Spleen (tissue), 11 donors: ENCODE data around the gene B4GALT3. TPM values are rescaled to one million over a fixed set of nuclear protein-coding genes. Genes with fewer than 3 reads are reported as not detected.

ENCODE experiments used
- DNase-seq: peaks from one replicate; pipeline ENCODE4 v3.0.0-alpha.2; 2020
- H3K27ac ChIP-seq, 8 donors: fragments of 200-600 bp; sonication (generic) in 7 of 8; 1 replicate in 4 of 8; 2 replicates in 4 of 8; pipeline versions ENCODE4 v1.5.0 to v1.8.0; 2016 to 2021; ENCODE audit warnings: inconsistent platforms in 4 of 8, mild to moderate bottlenecking in 4 of 8, moderate library complexity in 1 of 8
- H3K27me3 ChIP-seq, 7 donors: fragments of 200-600 bp; sonication (generic) in 6 of 7; replicated peaks in 1 of 7; 1 replicate in 4 of 7; 2 replicates in 3 of 7; pipeline versions ENCODE4 v1.5.0 to v1.8.0; 2016 to 2021; ENCODE audit warnings: inconsistent platforms in 3 of 7, mild to moderate bottlenecking in 1 of 7
- H3K36me3 ChIP-seq, 6 donors: fragments of 200-600 bp; sonication (generic) in 5 of 6; 1 replicate in 4 of 6; 2 replicates in 2 of 6; pipeline versions ENCODE4 v1.5.0 to v1.8.0; 2016 to 2021; ENCODE audit warnings: inconsistent platforms in 2 of 6
- H3K4me1 ChIP-seq, 6 donors: fragments of 200-600 bp; sonication (generic) in 5 of 6; 1 replicate in 3 of 6; 2 replicates in 3 of 6; pipeline versions ENCODE4 v1.5.0 to v1.8.0; 2016 to 2021; ENCODE audit warnings: inconsistent platforms in 3 of 6
- H3K4me3 ChIP-seq, 8 donors: fragments of 200-600 bp; sonication (generic) in 7 of 8; 1 replicate in 4 of 8; 2 replicates in 4 of 8; pipeline versions ENCODE4 v1.5.0 to v1.8.0; 2016 to 2021; ENCODE audit warnings: inconsistent platforms in 4 of 8, mild to moderate bottlenecking in 4 of 8, moderate library complexity in 2 of 8
- H3K9me3 ChIP-seq, 8 donors: fragments of 200-600 bp; sonication (generic) in 7 of 8; 1 replicate in 4 of 8; 2 replicates in 4 of 8; pipeline versions ENCODE4 v1.5.0 to v1.8.0; 2016 to 2021; ENCODE audit warnings: inconsistent platforms in 4 of 8
- CTCF ChIP-seq, 11 experiments: fragments of 200-600 bp in 7 of 11; fragments of 450-650 bp in 4 of 11; sonication (generic) in 4 of 11; IDR thresholded peaks in 8 of 11; conservative IDR thresholded peaks in 3 of 11; 1 replicate in 7 of 11; 2 replicates in 4 of 11; pipeline versions ENCODE4 v1.4.0 to v1.8.0; 2016 to 2021; ENCODE audit warnings: antibody characterized with exemption in 11 of 11, inconsistent platforms in 4 of 11, mild to moderate bottlenecking in 1 of 11
- POLR2A ChIP-seq, 3 donors: fragments of 450-650 bp; IDR thresholded peaks; one replicate each; pipeline ENCODE4 v1.5.1; 2017; ENCODE audit warnings: antibody characterized with exemption in 3 of 3, mild to moderate bottlenecking in 1 of 3
- POLR2AphosphoS5 ChIP-seq, 3 donors: sonication (generic); formaldehyde crosslinking; IDR thresholded peaks; one replicate each; pipeline ENCODE4 v1.5.1; 2017; ENCODE audit warnings: antibody characterized with exemption in 3 of 3
- WGBS, 5 donors: extraction: QIAGEN DNeasy Blood & Tissue Kit in 3 of 5; methylation state at CpG; one replicate each; pipeline versions ENCODE4 v1.1.5 to v1.1.7; 2013 to 2018; 5-methylcytosine and 5-hydroxymethylcytosine counted together
- intact Hi-C: fragments of 100-400 bp; cut with DNase I; formaldehyde crosslinking; loops from one replicate; pipeline ENCODE4 v1.15.0; 2023; ENCODE audit warnings: low total_unique reads
- polyA plus RNA-seq, 3 donors: library from polyadenylated mRNA; stranded (reverse); fragments of 200-250 nt; gene quantifications; one replicate each; pipeline ENCODE4 v1.2.1, GENCODE V29; 2013
- total RNA-seq, 7 donors: library from RNA; depleted of rRNA in 3 of 7; stranded (reverse); fragments of >200 nt in 3 of 7; fragmentation: NEBNext Ultra II Directional in 4 of 7; extraction: Animal tissue kit (Norgen Biotek cat#: 25700) in 4 of 7; gene quantifications; one replicate each; pipeline versions ENCODE4 v1.1.0 to v1.2.1, GENCODE V29; 2016 to 2021
- donor health status: healthy with polysubstance abuse.
- donor health status: DM: no; HTN: no; CAD: no; lungs with moderate emphysema.
- donor health status: DM: no; HTN: no; CAD: no.
- donor health status: Bipolar disorder and iron deficiency.
- donor health status: healthy.
- donor health status: DM: no; HTN: no; CAD: no.
- donor health status: DM: yes; HTN: yes; CAD: no.

Gene B4GALT3
- total and polyA plus RNA-seq, 10 donors: 21.0 to 52.8 (median 34.1) TPM

- no peaks in the 10 kb centered on the region for H3K27me3 ChIP-seq
- peaks cover 45 to 94% (median 80%) of the 10 kb centered on the region in 6 donors for H3K4me1 ChIP-seq
- H3K27ac ChIP-seq: peak overlapping the region in 5 of 8 donors; percentile 89 to 92 (median 92)
- intact Hi-C loops: no loop called here
- no peak for DNase-seq
- TF ChIP-seq CTCF (IDR thresholded peaks at IDR 0.05 in 8 of 11, conservative IDR thresholded peaks at IDR 0.05 in 3 of 11) (no peak), POLR2AphosphoS5 (IDR thresholded peaks at IDR 0.05) (no peak), POLR2A (IDR thresholded peaks at IDR 0.05) (no peak)
- peaks cover 0 to 8% (median 0%) of the 10 kb centered on the region in 6 donors for H3K36me3 ChIP-seq
- 72 to 78% (median 76%) methylated on average over 6 of the region's 6 CpGs for WGBS, 5 donors
- H3K9me3 ChIP-seq: no peaks in the 10 kb centered on the region
- no peak overlapping the region for H3K4me3 ChIP-seq
These were observed 11.1 kb upstream of the B4GALT3 start for GRCh38 chr1:161188381-161188780.

DNA sequence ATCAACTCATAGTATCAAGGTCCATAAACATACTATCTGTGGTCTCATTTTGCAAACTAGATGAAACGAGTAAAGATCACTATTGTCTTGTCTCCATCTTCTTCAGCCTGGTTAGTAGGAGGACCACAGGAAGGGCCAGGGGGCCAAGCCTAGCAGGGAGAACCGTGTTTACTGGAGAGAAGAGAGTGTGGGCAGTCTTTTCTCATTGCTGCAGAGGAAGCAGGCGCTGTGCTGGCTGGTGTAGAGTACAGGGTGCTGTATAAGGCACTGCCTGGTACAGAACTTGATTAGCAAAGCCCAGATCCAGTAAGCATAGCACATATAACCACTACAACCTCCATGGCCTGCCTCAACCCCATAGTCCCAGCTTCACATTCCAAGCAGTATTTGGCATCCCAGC, 10.0 kb upstream of the B4GALT3 start:
- intact Hi-C loops: no loop called here
- peak; percentile 77 for DNase-seq
- Histone ChIP-seq H3K27ac (peak overlapping the region; percentile 76 to 92 (median 91)), H3K36me3 (peaks cover 0 to 8% (median 0%) of the 10 kb centered on the region in 6 donors), H3K4me1 (peaks cover 45 to 94% (median 80%) of the 10 kb centered on the region in 6 donors), H3K9me3 (no peaks in the 10 kb centered on the region), H3K27me3 (no peaks in the 10 kb centered on the region), H3K4me3 (no peak overlapping the region)
- WGBS, 5 donors: 54 to 67% (median 60%) methylated on average over 3 of the region's 3 CpGs
- TF ChIP-seq POLR2A (IDR thresholded peaks at IDR 0.05) (no peak), POLR2AphosphoS5 (IDR thresholded peaks at IDR 0.05) (no peak), CTCF (IDR thresholded peaks at IDR 0.05 in 8 of 11, conservative IDR thresholded peaks at IDR 0.05 in 3 of 11) (no peak)

DNA sequence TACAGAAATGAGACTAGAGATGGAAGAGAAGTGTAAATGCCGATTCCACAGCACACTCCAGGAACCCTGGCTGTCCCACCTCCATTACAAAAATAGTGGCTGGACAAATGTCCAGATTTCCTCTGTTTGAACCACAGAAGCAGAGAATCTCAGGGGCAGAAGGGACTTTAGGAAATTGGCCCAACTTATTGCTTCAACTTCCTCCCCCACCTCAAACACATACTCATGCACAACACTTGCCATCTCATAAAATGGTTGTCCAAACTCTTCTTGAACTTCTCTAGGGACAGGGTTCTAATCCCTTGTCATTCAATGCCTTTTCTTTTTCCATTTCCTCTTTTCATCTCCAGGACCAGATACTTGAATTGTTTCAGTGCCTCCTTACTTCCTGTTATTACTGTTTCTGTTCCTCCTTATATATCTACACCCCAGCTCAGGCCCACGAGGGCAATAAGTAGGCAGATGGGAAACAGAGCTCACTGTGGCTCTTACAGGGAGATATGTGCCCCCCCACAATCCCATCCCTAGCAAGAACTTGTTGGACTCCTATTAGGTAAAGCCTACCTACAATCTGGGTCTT, 8.5 kb upstream of the B4GALT3 start:
- H3K27ac ChIP-seq: peak overlapping the region; percentile 76 to 92 (median 91)
- no peaks in the 10 kb centered on the region for H3K27me3 ChIP-seq
- peak; percentile 72 for DNase-seq
- H3K4me3 ChIP-seq: peak overlapping the region in 2 of 8 donors; percentile 25 to 56
- H3K9me3 ChIP-seq: no peaks in the 10 kb centered on the region
- peaks cover 50 to 94% (median 84%) of the 10 kb centered on the region in 6 donors for H3K4me1 ChIP-seq
- peak in 1 of 3 donors; percentile 41 for TF ChIP-seq POLR2AphosphoS5 (IDR thresholded peaks at IDR 0.05)
- TF ChIP-seq POLR2A (IDR thresholded peaks at IDR 0.05): peak in 1 of 3 donors; percentile 18
- TF ChIP-seq CTCF (IDR thresholded peaks at IDR 0.05 in 8 of 11, conservative IDR thresholded peaks at IDR 0.05 in 3 of 11): peak in 1 of 11 experiments; percentile 4
- intact Hi-C loops: no loop called here
- peaks cover 0 to under 1% (median 0%) of the 10 kb centered on the region in 6 donors for H3K36me3 ChIP-seq
- WGBS, 5 donors: 0 to 7% (median 1%) methylated on average over 2 of the region's 2 CpGs

DNA sequence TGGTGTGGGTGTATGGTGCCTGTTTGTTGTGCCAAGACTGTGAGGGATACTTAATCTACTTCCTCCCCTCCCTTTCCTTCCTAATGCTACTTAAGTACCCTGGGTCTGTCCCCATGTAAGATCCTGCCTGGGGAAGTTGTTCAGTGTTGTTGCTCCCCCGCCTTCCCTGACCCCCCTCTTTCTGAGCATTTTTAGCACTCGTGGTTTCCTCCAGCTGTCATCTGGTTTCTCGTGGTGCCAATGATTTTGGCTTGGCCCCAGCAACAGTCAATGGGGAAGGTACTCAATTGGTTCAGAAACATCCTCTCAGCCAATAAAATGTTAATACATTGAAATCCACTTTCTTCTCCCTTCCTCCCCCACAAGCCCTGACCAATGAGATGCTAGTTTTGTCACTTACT, 8.0 kb upstream of the B4GALT3 start:
- no peaks in the 10 kb centered on the region for H3K9me3 ChIP-seq
- peak; percentile 88 for DNase-seq
- peak overlapping the region in 3 of 8 donors; percentile 25 to 56 (median 26) for H3K4me3 ChIP-seq
- TF ChIP-seq CTCF (IDR thresholded peaks at IDR 0.05 in 8 of 11, conservative IDR thresholded peaks at IDR 0.05 in 3 of 11): no peak
- no peak for TF ChIP-seq POLR2A (IDR thresholded peaks at IDR 0.05)
- peak in 2 of 3 donors; percentile 26 to 81 for TF ChIP-seq POLR2AphosphoS5 (IDR thresholded peaks at IDR 0.05)
- no peaks in the 10 kb centered on the region for H3K36me3 ChIP-seq
- 0 to 1% (median 0%) methylated on average over 3 of the region's 3 CpGs for WGBS, 5 donors
- intact Hi-C loops: no loop called here
- H3K27ac ChIP-seq: peak overlapping the region; percentile 76 to 92 (median 91)
- H3K4me1 ChIP-seq: peaks cover 50 to 94% (median 86%) of the 10 kb centered on the region in 6 donors
- H3K27me3 ChIP-seq: no peaks in the 10 kb centered on the region
